Fibroblast of villous mesenchyme (primary cell): ENCODE measurements around the gene NEMF. TPM values are rescaled to one million over a fixed set of nuclear protein-coding genes. Genes with fewer than 3 reads are reported as not detected.
A peak's percentile ranks its signal among the peaks of the same experiment; 100 is the strongest.
"Not testable (repeated sequence)": the region's sequence is repeated elsewhere in the genome, so short reads cannot be mapped to it uniquely, and the experiment has no call there.

Experiments
- DNase-seq: peaks from one replicate; pipeline ENCODE4 v3.0.0-alpha.2; 2010; ENCODE audit warnings: low read depth
- H3K4me3 ChIP-seq: 2 replicates; pipeline ENCODE4 v1.5.1; 2011; ENCODE audit warnings: low read depth, mild to moderate bottlenecking, low read length
- total RNA-seq: library from RNA; depleted of rRNA; stranded (reverse); fragments of >200 nt; gene quantifications from 2 replicates; pipeline ENCODE4 v1.2.3, GENCODE V29; 2012
- TF ChIP-seq, protein P1 (sequence below): IDR thresholded peaks from 2 replicates; pipeline ENCODE4 v1.5.1; 2012; ENCODE audit warnings: low read depth, mild to moderate bottlenecking, low read length; ENCODE audit not compliant: insufficient read depth

NEMF gene
- total RNA-seq, 1 donor, result 70.0 TPM

DNA sequence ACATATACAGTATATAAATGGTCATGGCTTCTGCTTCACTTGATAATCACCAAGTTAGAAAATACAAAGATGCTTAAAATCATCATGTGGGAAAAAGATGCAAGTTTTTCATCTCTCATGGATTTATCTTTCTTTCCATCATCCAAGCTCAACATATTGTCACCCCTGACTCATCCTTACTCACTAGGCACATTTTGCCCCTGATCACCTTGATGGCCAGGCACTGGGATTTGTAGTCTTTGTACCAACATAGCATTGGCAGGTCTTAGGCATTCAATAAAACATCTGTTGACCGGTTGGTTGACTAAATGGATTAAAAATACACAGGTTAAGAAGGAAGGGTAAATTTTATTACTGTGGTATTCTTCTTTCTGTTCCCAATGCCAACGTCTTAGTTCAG lies 56.6 kb downstream of the NEMF start:
- DNase-seq, result no peak

GRCh38 chr14:49792618-49793017 lies 60.0 kb downstream of the NEMF start:
- no peak overlapping the region for H3K4me3 ChIP-seq
- no peak for DNase-seq
- TF ChIP-seq, protein P1, sequence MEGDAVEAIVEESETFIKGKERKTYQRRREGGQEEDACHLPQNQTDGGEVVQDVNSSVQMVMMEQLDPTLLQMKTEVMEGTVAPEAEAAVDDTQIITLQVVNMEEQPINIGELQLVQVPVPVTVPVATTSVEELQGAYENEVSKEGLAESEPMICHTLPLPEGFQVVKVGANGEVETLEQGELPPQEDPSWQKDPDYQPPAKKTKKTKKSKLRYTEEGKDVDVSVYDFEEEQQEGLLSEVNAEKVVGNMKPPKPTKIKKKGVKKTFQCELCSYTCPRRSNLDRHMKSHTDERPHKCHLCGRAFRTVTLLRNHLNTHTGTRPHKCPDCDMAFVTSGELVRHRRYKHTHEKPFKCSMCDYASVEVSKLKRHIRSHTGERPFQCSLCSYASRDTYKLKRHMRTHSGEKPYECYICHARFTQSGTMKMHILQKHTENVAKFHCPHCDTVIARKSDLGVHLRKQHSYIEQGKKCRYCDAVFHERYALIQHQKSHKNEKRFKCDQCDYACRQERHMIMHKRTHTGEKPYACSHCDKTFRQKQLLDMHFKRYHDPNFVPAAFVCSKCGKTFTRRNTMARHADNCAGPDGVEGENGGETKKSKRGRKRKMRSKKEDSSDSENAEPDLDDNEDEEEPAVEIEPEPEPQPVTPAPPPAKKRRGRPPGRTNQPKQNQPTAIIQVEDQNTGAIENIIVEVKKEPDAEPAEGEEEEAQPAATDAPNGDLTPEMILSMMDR, result no peak

More for the DNA sequence above, 56.6 kb downstream of the NEMF start:
- TF ChIP-seq, protein P1, result no peak
- H3K4me3 ChIP-seq, result no peak overlapping the region

DNA sequence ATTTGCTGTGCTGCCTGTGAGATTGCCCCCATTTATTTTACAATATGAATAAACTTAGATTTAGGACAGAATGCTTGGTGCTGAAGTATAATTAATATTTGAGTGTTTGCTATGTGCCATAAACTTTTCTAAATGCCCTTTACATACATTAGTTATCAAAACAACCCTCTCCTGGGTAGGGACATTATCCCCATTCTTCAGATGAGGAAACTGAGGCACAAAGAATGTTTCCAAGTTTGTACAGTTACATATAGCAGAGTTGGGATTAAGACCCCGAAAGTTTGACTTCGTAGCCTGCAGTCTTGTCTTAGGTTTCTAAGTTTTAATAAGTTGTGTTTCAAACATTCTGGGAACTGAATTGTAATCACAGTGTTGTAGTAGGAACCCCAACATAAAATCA lies 66.3 kb downstream of the NEMF start:
- no peak for DNase-seq
- TF ChIP-seq, protein P1, result no peak
- no peak overlapping the region for H3K4me3 ChIP-seq

- H3K4me3 ChIP-seq, result no peak overlapping the region
- TF ChIP-seq, protein P1, result no peak
- DNase-seq, result no peak
Measured at GRCh38 chr14:49783394-49784014, 69.1 kb downstream of the NEMF start.

GRCh38 chr14:49781040-49781439 lies 71.5 kb downstream of the NEMF start:
- not testable (repeated sequence) for DNase-seq

GRCh38 chr14:49778421-49778820 lies 74.2 kb downstream of the NEMF start:
- TF ChIP-seq, protein P1, result no peak
- no peak overlapping the region for H3K4me3 ChIP-seq
- no peak for DNase-seq

More at GRCh38 chr14:49781040-49781439, 71.5 kb downstream of the NEMF start:
- not testable (repeated sequence) for H3K4me3 ChIP-seq

DNA sequence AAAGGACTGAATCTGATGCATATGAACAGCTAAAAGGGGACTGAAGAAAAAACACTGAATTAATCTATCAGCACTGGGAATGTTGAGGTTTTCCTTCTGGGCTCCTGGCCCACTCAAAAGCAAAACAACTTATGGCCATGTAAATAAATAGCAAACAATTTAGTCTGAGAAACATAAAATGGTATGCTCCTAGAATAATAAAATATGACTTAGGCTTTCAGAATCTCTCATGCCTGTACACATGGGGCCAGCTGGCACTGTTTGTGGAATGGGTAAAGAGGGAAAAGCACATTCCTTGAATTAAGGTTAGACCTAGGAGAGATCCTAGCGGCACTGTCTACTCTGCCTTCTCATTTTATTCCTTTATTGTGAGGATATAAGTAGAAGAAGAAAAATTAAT lies 78.5 kb downstream of the NEMF start:
- TF ChIP-seq, protein P1, result no peak
- H3K4me3 ChIP-seq, result no peak overlapping the region
- peak; percentile 45 for DNase-seq

- not testable (repeated sequence) for H3K4me3 ChIP-seq, DNase-seq
Measured at GRCh38 chr14:49771691-49772090, 80.9 kb downstream of the NEMF start.
